Liver (tissue), 9 donors: ENCODE results near the gene VAC14. TPM values are rescaled to one million over a fixed set of nuclear protein-coding genes. Genes with fewer than 3 reads are reported as not detected.

ENCODE experiments used
- DNase-seq: peaks from one replicate; pipeline ENCODE4 v3.0.0-alpha.2; 2017; ENCODE audit warnings: low spot score
- H3K27ac ChIP-seq, 2 donors: one replicate each; pipeline ENCODE4 v1.7.0; 2013; ENCODE audit warnings: inconsistent platforms in 2 of 2, low read length in 2 of 2, control low read depth in 1 of 2, low read depth in 1 of 2, mild to moderate bottlenecking in 1 of 2
- H3K27me3 ChIP-seq, 4 donors: one replicate each; pipeline versions ENCODE4 v1.6.1 to v1.7.0; 2013; ENCODE audit warnings: low read length in 3 of 4, inconsistent platforms in 1 of 4, mild to moderate bottlenecking in 1 of 4, moderate library complexity in 1 of 4; ENCODE audit not compliant: control insufficient read depth in 4 of 4, insufficient read depth in 4 of 4
- H3K36me3 ChIP-seq, 4 donors: one replicate each; pipeline versions ENCODE4 v1.6.1 to v1.7.0; 2013; ENCODE audit warnings: low read length in 3 of 4, mild to moderate bottlenecking in 3 of 4, low read depth in 1 of 4, moderate library complexity in 1 of 4; ENCODE audit not compliant: control insufficient read depth in 4 of 4, insufficient read depth in 3 of 4
- H3K4me1 ChIP-seq, 4 donors: one replicate each; pipeline versions ENCODE4 v1.6.1 to v1.7.0; 2013; ENCODE audit warnings: low read length in 3 of 4, mild to moderate bottlenecking in 3 of 4, moderate library complexity in 1 of 4; ENCODE audit not compliant: control insufficient read depth in 4 of 4, insufficient read depth in 4 of 4
- H3K4me3 ChIP-seq, 3 donors: one replicate each; pipeline versions ENCODE4 v1.6.1 to v1.7.0; 2013; ENCODE audit warnings: low read length in 3 of 3, control low read depth in 1 of 3, low read depth in 1 of 3, mild to moderate bottlenecking in 1 of 3
- H3K9ac ChIP-seq, 2 donors: one replicate each; pipeline ENCODE4 v1.7.0; 2013; ENCODE audit warnings: low read length in 2 of 2, mild to moderate bottlenecking in 2 of 2, moderate library complexity in 2 of 2, control low read depth in 1 of 2, low read depth in 1 of 2
- H3K9me3 ChIP-seq, 4 donors: one replicate each; pipeline versions ENCODE4 v1.6.1 to v1.7.0; 2013; ENCODE audit warnings: low read length in 3 of 4; ENCODE audit not compliant: control insufficient read depth in 4 of 4
- ATF3 ChIP-seq: IDR thresholded peaks from 2 replicates; pipeline ENCODE4 v1.6.1; 2016; ENCODE audit warnings: antibody characterized with exemption
- CTCF ChIP-seq: fragments of 150-350 bp; IDR thresholded peaks from 2 replicates; pipeline ENCODE4 v1.5.1; 2017; ENCODE audit warnings: improper control_type of control experiment, low read depth, low read length; ENCODE audit not compliant: missing input control
- EGR1 ChIP-seq, 2 donors: IDR thresholded peaks; 2 replicates each; pipeline ENCODE4 v1.6.1; 2016 to 2018; ENCODE audit warnings: antibody characterized with exemption in 2 of 2, low read depth in 2 of 2
- FOXA1 ChIP-seq: IDR thresholded peaks from 2 replicates; pipeline ENCODE4 v1.6.1; 2016; ENCODE audit warnings: antibody characterized with exemption
- FOXA2 ChIP-seq: IDR thresholded peaks from 2 replicates; pipeline ENCODE4 v1.6.1; 2016; ENCODE audit warnings: antibody characterized with exemption
- GABPA ChIP-seq, 2 donors: IDR thresholded peaks in 1 of 2; conservative IDR thresholded peaks in 1 of 2; 2 replicates each; pipeline ENCODE4 v1.6.1; 2016; ENCODE audit warnings: antibody characterized with exemption in 2 of 2, mild to moderate bottlenecking in 1 of 2, moderate library complexity in 1 of 2
- HNF4A ChIP-seq, 2 donors: conservative IDR thresholded peaks; 2 replicates each; pipeline ENCODE4 v1.6.1; 2016; ENCODE audit warnings: antibody characterized with exemption in 2 of 2, mild to moderate bottlenecking in 2 of 2
- HNF4G ChIP-seq: IDR thresholded peaks from 2 replicates; pipeline ENCODE4 v1.6.1; 2016; ENCODE audit warnings: antibody characterized with exemption
- JUND ChIP-seq, 2 donors: IDR thresholded peaks; 2 replicates each; pipeline ENCODE4 v1.6.1; 2016; ENCODE audit warnings: antibody characterized with exemption in 2 of 2
- MAX ChIP-seq: IDR thresholded peaks from 2 replicates; pipeline ENCODE4 v1.6.1; 2016; ENCODE audit warnings: antibody characterized with exemption
- NR2F2 ChIP-seq: IDR thresholded peaks from 2 replicates; pipeline ENCODE4 v1.6.1; 2016; ENCODE audit warnings: antibody characterized with exemption
- RAD21 ChIP-seq, 2 donors: IDR thresholded peaks; 2 replicates each; pipeline ENCODE4 v1.6.1; 2016; ENCODE audit warnings: antibody characterized with exemption in 2 of 2, mild to moderate bottlenecking in 2 of 2
- REST ChIP-seq: IDR thresholded peaks from 2 replicates; pipeline ENCODE4 v1.6.1; 2016; ENCODE audit warnings: antibody characterized with exemption, mild to moderate bottlenecking
- RXRA ChIP-seq, 2 donors: IDR thresholded peaks; 2 replicates each; pipeline ENCODE4 v1.6.1; 2017 to 2018; ENCODE audit warnings: antibody characterized with exemption in 2 of 2, mild to moderate bottlenecking in 1 of 2
- SP1 ChIP-seq: IDR thresholded peaks from 2 replicates; pipeline ENCODE4 v1.6.1; 2018; ENCODE audit warnings: antibody characterized with exemption, mild to moderate bottlenecking
- TAF1 ChIP-seq: conservative IDR thresholded peaks from 2 replicates; pipeline ENCODE4 v1.6.1; 2016; ENCODE audit warnings: antibody characterized with exemption, mild to moderate bottlenecking
- YY1 ChIP-seq: IDR thresholded peaks from 2 replicates; pipeline ENCODE4 v1.6.1; 2016; ENCODE audit warnings: antibody characterized with exemption, mild to moderate bottlenecking
- ZBTB33 ChIP-seq: IDR thresholded peaks from 2 replicates; pipeline ENCODE4 v1.6.1; 2016; ENCODE audit warnings: antibody characterized with exemption
- WGBS: extraction: QIAGEN DNeasy Blood & Tissue Kit; methylation state at CpG from one replicate; pipeline ENCODE4 v1.1.7; 2013; 5-methylcytosine and 5-hydroxymethylcytosine counted together
- polyA plus RNA-seq, 2 donors: library from polyadenylated mRNA; stranded (reverse) in 1 of 2; unstranded in 1 of 2; fragments of 200-250 nt in 1 of 2; fragments of >200 nt in 1 of 2; fragmentation: Nextera tagmentation in 1 of 2; extraction: Ambion mirVana in 1 of 2; gene quantifications; one replicate each; pipeline versions ENCODE4 v1.2.1 to v1.2.3, GENCODE V29; 2013 to 2015
- total RNA-seq, 2 donors: library from RNA; depleted of rRNA; stranded (reverse); fragments of >200 nt; gene quantifications; one replicate each; pipeline ENCODE4 v1.2.3, GENCODE V29; 2014
- donor health status: healthy.
- donor health status: healthy.
- donor health status: healthy.
- donor health status: healthy.
- donor health status: healthy.

VAC14 gene
- total and polyA plus RNA-seq, 4 donors = 16.7 to 29.8 (median 20.5) TPM

GRCh38 chr16:70689035-70689969 lies 111.7 kb downstream of the VAC14 start:
- TF ChIP-seq TAF1 = no peak
- no peak for TF ChIP-seq FOXA2
- no peak for TF ChIP-seq ATF3
- TF ChIP-seq NR2F2 = no peak
- TF ChIP-seq ZBTB33 = no peak
- TF ChIP-seq GABPA (IDR thresholded peaks at IDR 0.05 in 1 of 2, conservative IDR thresholded peaks at IDR 0.05 in 1 of 2) = no peak
- no peak for TF ChIP-seq FOXA1
- TF ChIP-seq CTCF = no peak
- TF ChIP-seq EGR1 (IDR thresholded peaks at IDR 0.05; ENCODE audit: low read depth in 2 of 2) = no peak
- TF ChIP-seq SP1 = no peak
- TF ChIP-seq HNF4A (conservative IDR thresholded peaks at IDR 0.05) = no peak
- TF ChIP-seq RXRA (IDR thresholded peaks at IDR 0.05) = no peak
- TF ChIP-seq MAX = no peak
- no peak for TF ChIP-seq JUND (IDR thresholded peaks at IDR 0.05)
- no peak for TF ChIP-seq YY1
- no peak for TF ChIP-seq RAD21 (IDR thresholded peaks at IDR 0.05)
- TF ChIP-seq REST = no peak
- no peak for TF ChIP-seq HNF4G
- H3K27me3 ChIP-seq = no peaks in the 10 kb centered on the region
- H3K36me3 ChIP-seq = no peaks in the 10 kb centered on the region
- H3K27ac ChIP-seq = peak overlapping the region; percentile 44 to 56
- H3K9me3 ChIP-seq = no peaks in the 10 kb centered on the region
- H3K4me1 ChIP-seq = peaks cover 3 to 33% (median 10%) of the 10 kb centered on the region in 4 donors
- H3K9ac ChIP-seq = no peak overlapping the region
- peak; percentile 54 for DNase-seq
- no peak overlapping the region for H3K4me3 ChIP-seq
- WGBS = 91% methylated on average over 22 of the region's 22 CpGs
